OCI-LY3 (cell line): ENCODE data around the gene LAIR1.

Source experiments
- EZH2phosphoT487 ChIP-seq: fragments of 200-600 bp; shearing (Covaris generic); IDR thresholded peaks from 2 replicates; pipeline ENCODE4 v1.6.1; 2018; ENCODE audit warnings: antibody characterized with exemption, mixed run types, low read depth
- TF ChIP-seq, protein P1 (sequence below): fragments of 200-600, 300-600 bp; sonication (generic); IDR thresholded peaks from 2 replicates; pipeline ENCODE4 v1.5.1; 2014; ENCODE audit warnings: antibody characterized with exemption, low read length, low read depth

DNA sequence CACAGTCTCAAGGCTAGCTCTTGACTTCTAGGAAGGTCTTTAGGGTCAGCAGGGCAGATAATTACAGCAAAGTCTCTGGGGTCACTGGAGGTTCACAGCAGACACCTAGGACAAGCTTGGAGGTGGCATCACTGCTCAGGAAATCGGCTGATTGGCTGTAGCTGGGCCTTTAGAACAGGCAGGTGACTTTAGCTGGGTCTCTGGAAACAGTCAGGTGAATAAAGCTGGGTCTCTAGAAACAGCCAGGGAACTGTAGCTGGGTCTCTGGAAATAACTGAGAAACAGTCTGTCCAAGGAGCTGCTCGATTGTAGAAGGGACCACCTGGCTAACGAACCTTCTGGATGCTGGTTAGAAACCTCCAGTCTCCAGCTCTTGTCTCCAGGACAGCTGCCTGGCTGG lies 10.0 kb downstream of the LAIR1 start:
- TF ChIP-seq, protein P1, sequence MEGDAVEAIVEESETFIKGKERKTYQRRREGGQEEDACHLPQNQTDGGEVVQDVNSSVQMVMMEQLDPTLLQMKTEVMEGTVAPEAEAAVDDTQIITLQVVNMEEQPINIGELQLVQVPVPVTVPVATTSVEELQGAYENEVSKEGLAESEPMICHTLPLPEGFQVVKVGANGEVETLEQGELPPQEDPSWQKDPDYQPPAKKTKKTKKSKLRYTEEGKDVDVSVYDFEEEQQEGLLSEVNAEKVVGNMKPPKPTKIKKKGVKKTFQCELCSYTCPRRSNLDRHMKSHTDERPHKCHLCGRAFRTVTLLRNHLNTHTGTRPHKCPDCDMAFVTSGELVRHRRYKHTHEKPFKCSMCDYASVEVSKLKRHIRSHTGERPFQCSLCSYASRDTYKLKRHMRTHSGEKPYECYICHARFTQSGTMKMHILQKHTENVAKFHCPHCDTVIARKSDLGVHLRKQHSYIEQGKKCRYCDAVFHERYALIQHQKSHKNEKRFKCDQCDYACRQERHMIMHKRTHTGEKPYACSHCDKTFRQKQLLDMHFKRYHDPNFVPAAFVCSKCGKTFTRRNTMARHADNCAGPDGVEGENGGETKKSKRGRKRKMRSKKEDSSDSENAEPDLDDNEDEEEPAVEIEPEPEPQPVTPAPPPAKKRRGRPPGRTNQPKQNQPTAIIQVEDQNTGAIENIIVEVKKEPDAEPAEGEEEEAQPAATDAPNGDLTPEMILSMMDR = no peak
- TF ChIP-seq EZH2phosphoT487 = no peak
